Naive B cell (primary cell): ENCODE results near the gene RELL2. TPM values are rescaled to one million over a fixed set of nuclear protein-coding genes. Genes with fewer than 3 reads are reported as not detected.

Experiments used
- ATAC-seq, 2 donors: fragments of 150-1000 bp; cut with Tn5 transposase; 2 replicates each; pipeline ENCODE4 v1.10.0; 2021; ENCODE audit warnings: low read depth in 2 of 2, mild to moderate bottlenecking in 2 of 2, moderate library complexity in 2 of 2
- DNase-seq: peaks from one replicate; pipeline ENCODE4 v3.0.0; 2022
- H3K27ac Mint-ChIP-seq, 6 donors: one replicate each; pipeline ENCODE4 v1.8.0; 2020 to 2022; ENCODE audit warnings: mild to moderate bottlenecking in 6 of 6, mixed read lengths in 6 of 6, moderate library complexity in 5 of 6, inconsistent platforms in 2 of 6
- H3K27me3 Mint-ChIP-seq, 3 donors: one replicate each; pipeline ENCODE4 v1.8.0; 2021 to 2022; ENCODE audit warnings: mixed read lengths in 3 of 3, mild to moderate bottlenecking in 1 of 3
- H3K36me3 Mint-ChIP-seq, 2 donors: one replicate each; pipeline ENCODE4 v1.8.0; 2020 to 2022; ENCODE audit warnings: mixed read lengths in 2 of 2, inconsistent platforms in 1 of 2, mild to moderate bottlenecking in 1 of 2
- H3K4me1 Mint-ChIP-seq, 3 donors: one replicate each; pipeline ENCODE4 v1.8.0; 2020 to 2022; ENCODE audit warnings: mixed read lengths in 3 of 3, inconsistent platforms in 1 of 3, mild to moderate bottlenecking in 1 of 3, moderate library complexity in 1 of 3
- H3K4me3 Mint-ChIP-seq, 8 donors: one replicate each; pipeline ENCODE4 v1.8.0; 2020 to 2022; ENCODE audit warnings: mild to moderate bottlenecking in 8 of 8, mixed read lengths in 8 of 8, moderate library complexity in 8 of 8, inconsistent platforms in 2 of 8
- H3K9me3 Mint-ChIP-seq, 7 donors: one replicate each; pipeline ENCODE4 v1.8.0; 2020 to 2022; ENCODE audit warnings: mixed read lengths in 7 of 7, mild to moderate bottlenecking in 5 of 7, inconsistent platforms in 2 of 7, moderate library complexity in 1 of 7
- polyA plus RNA-seq, 6 donors: library from polyadenylated mRNA; unstranded; fragments of 300-500 nt; fragmentation: Illumina TruSeq; gene quantifications; one replicate each; pipeline ENCODE4 v1.2.3, GENCODE V29; 2021; ENCODE audit warnings: low read depth in 6 of 6

The RELL2 gene
- polyA plus RNA-seq, 6 donors from 2014 or later: 1.3 to 3.8 (median 2.3) TPM

DNA sequence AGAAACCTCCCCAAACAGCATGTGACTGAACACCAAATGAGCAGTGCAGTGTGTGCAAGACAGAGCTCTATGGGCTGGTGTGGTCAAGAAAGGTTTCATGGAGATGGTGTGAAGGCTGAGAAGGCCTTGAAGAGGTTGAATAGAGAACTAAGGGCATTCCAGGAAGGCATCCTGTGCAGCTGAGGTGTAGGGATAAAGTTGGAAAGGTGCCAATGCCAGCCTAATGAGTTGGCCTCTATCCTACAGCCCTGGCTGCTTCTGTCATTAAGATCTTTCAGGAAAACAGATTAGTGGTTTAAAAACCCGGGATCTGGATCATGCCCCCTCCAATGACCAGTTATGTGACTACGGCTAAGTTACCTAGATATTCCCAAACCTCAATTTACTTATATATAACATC lies 4.1 kb upstream of the RELL2 start:
- no peak overlapping the region for H3K4me3 Mint-ChIP-seq
- no peaks in the 10 kb centered on the region for H3K27me3 Mint-ChIP-seq
- DNase-seq (no peak), ATAC-seq (no peak)
- H3K27ac Mint-ChIP-seq: no peak overlapping the region
- H3K4me1 Mint-ChIP-seq: peaks cover 28 to 33% (median 32%) of the 10 kb centered on the region in 3 donors
- peaks cover 0 to 23% of the 10 kb centered on the region in 2 donors for H3K36me3 Mint-ChIP-seq
- no peaks in the 10 kb centered on the region for H3K9me3 Mint-ChIP-seq

DNA sequence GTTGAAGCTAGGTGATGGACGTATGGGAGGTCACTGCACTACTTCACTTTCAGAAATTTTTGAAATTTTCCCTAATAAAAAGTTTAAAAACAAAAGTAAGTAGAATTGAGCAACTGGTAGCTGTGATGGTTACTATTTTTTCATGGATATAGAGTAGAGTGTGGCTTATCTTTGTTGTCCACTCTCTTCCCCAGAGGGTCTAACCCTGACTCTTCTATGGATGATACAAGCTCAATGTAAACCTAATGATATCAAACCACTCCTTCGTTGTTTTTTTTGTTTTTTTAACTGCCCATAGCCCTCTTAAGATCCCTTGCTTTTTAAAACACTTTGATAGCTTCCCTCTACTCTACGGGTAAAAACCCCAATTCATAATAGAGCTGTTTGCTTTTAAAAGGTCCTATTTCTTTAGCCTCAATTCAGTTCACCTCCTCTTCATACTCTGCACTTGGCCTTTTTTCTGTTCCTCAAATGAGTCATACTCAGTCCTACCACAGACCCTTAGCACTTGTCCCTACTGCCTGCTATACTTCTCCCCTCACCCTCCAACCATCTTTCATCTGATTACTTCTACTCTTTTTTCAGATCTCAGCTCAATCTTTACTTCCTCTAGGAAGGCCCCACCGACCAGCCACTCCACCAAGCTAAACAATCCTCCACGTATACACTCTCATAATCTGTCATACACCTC lies 2.8 kb upstream of the RELL2 start:
- peak overlapping the region in 3 of 6 donors; percentile 71 to 89 (median 84) for H3K27ac Mint-ChIP-seq
- no peak for DNase-seq

DNA sequence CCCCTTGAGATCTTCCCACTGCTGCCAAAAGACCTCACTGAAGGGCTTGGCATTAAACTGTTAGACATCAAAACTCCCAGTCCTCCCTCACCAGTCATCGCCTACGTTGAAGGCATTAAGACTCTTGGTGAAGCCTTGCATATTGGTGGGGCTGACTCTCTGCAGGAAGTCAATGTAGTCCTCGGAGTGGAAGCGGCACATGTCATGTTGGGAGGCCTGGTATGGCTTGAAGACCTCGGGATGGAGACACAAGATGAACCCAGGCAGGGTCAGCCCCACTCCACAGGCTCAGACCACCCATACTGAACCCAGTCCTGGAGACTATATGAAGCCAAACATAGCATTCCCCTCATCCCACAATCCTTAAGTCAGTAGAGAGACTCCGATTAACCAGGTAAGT lies 2.1 kb upstream of the RELL2 start:
- Mint-ChIP-seq H3K27me3 (no peaks in the 10 kb centered on the region), H3K9me3 (no peaks in the 10 kb centered on the region), H3K4me1 (peaks cover 30 to 40% (median 39%) of the 10 kb centered on the region in 3 donors), H3K27ac (peak overlapping the region in 3 of 6 donors; percentile 49 to 85 (median 50)), H3K36me3 (peaks cover 0 to 5% of the 10 kb centered on the region in 2 donors), H3K4me3 (peak overlapping the region in 6 of 8 donors; percentile 6 to 96 (median 81))
- DNase-seq (no peak), ATAC-seq (no peak)

More for the DNA sequence above, 2.8 kb upstream of the RELL2 start:
- Mint-ChIP-seq H3K36me3 (peaks cover 0 to 12% of the 10 kb centered on the region in 2 donors), H3K4me3 (peak overlapping the region in 3 of 8 donors; percentile 3 to 93 (median 7)), H3K27me3 (no peaks in the 10 kb centered on the region), H3K9me3 (no peaks in the 10 kb centered on the region), H3K4me1 (peaks cover 31 to 40% (median 39%) of the 10 kb centered on the region in 3 donors)
- no peak for ATAC-seq

DNA sequence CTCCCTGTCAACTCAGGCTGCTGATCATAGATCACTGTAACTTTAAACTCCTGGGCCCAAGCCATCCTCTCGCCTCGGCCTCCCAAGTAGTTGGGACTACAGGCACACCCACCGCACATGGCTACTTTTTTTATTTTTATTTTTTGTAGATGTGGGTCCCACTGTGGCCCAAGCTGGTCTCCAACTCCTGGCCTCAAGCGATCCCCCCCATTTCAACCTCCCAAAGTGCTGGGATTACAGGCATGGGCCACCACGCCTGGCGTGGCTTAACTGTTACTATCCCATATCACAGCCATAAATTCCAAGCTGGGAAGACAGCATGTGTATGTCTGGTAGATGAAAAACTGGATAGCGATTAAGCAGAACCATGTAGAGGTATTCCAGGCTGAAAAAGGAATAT lies 1.2 kb upstream of the RELL2 start:
- ATAC-seq: no peak
- H3K4me1 Mint-ChIP-seq: peaks cover 27 to 40% (median 39%) of the 10 kb centered on the region in 3 donors
- H3K27me3 Mint-ChIP-seq: no peaks in the 10 kb centered on the region

GRCh38 chr5:141636106-141636412 lies 738 bp upstream of the RELL2 start:
- Mint-ChIP-seq H3K9me3 (no peaks in the 10 kb centered on the region), H3K27me3 (no peaks in the 10 kb centered on the region), H3K4me3 (peak overlapping the region; percentile 84 to 96 (median 93)), H3K27ac (peak overlapping the region; percentile 41 to 91 (median 76)), H3K36me3 (no peaks in the 10 kb centered on the region), H3K4me1 (peaks cover 27 to 40% (median 39%) of the 10 kb centered on the region in 3 donors)
- DNase-seq: no peak
- ATAC-seq: no peak

More for the DNA sequence above, 1.2 kb upstream of the RELL2 start:
- H3K9me3 Mint-ChIP-seq: no peaks in the 10 kb centered on the region
- peak overlapping the region in 4 of 6 donors; percentile 20 to 91 (median 60) for H3K27ac Mint-ChIP-seq
- H3K36me3 Mint-ChIP-seq: no peaks in the 10 kb centered on the region
- H3K4me3 Mint-ChIP-seq: peak overlapping the region; percentile 84 to 96 (median 93)
- DNase-seq: no peak

- Mint-ChIP-seq H3K4me3 (peak overlapping the region; percentile 84 to 93 (median 90)), H3K4me1 (peaks cover 27 to 40% (median 39%) of the 10 kb centered on the region in 3 donors)
- peak; percentile 48 for DNase-seq
Measured at GRCh38 chr5:141637123-141637766, 448 bp downstream of the RELL2 start.

GRCh38 chr5:141637767-141638419 lies 1.1 kb downstream of the RELL2 start:
- peak; percentile 60 to 61 for ATAC-seq
- Mint-ChIP-seq H3K4me3 (peak overlapping the region; percentile 84 to 93 (median 90)), H3K27me3 (no peaks in the 10 kb centered on the region), H3K9me3 (no peaks in the 10 kb centered on the region), H3K4me1 (peaks cover 27 to 39% (median 35%) of the 10 kb centered on the region in 3 donors), H3K36me3 (no peaks in the 10 kb centered on the region), H3K27ac (peak overlapping the region in 4 of 6 donors; percentile 2 to 91 (median 79))
- DNase-seq: peak; percentile 62

More at GRCh38 chr5:141637123-141637766, 448 bp downstream of the RELL2 start:
- Mint-ChIP-seq H3K27me3 (no peaks in the 10 kb centered on the region), H3K27ac (peak overlapping the region in 5 of 6 donors; percentile 38 to 86 (median 66)), H3K9me3 (no peaks in the 10 kb centered on the region), H3K36me3 (no peaks in the 10 kb centered on the region)
- peak; percentile 43 for ATAC-seq

- H3K36me3 Mint-ChIP-seq: no peaks in the 10 kb centered on the region
- peak overlapping the region in 7 of 8 donors; percentile 23 to 93 (median 89) for H3K4me3 Mint-ChIP-seq
- peak overlapping the region in 1 of 6 donors; percentile 75 for H3K27ac Mint-ChIP-seq
- peaks cover 27 to 39% (median 33%) of the 10 kb centered on the region in 3 donors for H3K4me1 Mint-ChIP-seq
- H3K27me3 Mint-ChIP-seq: no peaks in the 10 kb centered on the region
- DNase-seq (no peak), ATAC-seq (no peak)
- H3K9me3 Mint-ChIP-seq: no peaks in the 10 kb centered on the region
Measured at GRCh38 chr5:141638771-141639170, 2.0 kb downstream of the RELL2 start.

DNA sequence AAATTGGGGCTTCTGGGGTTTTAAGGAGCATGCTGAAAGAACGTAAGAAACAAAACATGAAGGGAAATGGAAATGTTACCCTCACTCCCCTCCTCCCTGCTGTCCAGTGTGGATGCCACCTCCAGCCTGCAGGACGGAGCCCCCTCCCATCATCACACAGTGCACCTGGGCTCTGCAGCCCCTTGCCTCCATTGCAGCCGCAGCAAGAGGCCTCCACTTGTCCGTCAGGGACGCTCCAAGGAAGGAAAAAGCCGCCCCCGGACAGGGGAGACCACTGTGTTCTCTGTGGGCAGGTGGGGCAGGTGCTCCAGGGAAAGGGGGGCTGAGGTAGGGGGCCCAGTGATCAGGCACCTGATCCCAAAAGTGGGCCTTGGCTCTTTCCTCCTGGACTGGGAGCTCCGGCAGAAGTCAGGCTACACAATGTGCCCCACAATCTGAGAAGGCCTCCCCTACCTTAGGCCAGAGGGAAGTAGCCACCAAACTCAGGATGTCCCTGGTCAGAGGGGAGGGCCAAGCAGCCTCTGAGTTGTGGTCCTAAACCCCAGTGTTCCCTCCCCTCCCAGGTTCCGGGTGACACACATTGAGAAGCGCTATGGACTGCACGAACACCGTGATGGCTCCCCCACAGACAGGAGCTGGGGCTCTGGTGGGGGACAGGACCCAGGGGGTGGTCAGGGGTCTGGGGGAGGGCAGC lies 2.7 kb downstream of the RELL2 start:
- ATAC-seq: no peak
- Mint-ChIP-seq H3K9me3 (no peaks in the 10 kb centered on the region), H3K27ac (peak overlapping the region in 2 of 6 donors; percentile 29 to 75), H3K4me3 (peak overlapping the region in 3 of 8 donors; percentile 35 to 93 (median 69)), H3K27me3 (no peaks in the 10 kb centered on the region), H3K4me1 (peaks cover 21 to 32% (median 26%) of the 10 kb centered on the region in 3 donors), H3K36me3 (peaks cover 0 to 2% of the 10 kb centered on the region in 2 donors)
- no peak for DNase-seq

DNA sequence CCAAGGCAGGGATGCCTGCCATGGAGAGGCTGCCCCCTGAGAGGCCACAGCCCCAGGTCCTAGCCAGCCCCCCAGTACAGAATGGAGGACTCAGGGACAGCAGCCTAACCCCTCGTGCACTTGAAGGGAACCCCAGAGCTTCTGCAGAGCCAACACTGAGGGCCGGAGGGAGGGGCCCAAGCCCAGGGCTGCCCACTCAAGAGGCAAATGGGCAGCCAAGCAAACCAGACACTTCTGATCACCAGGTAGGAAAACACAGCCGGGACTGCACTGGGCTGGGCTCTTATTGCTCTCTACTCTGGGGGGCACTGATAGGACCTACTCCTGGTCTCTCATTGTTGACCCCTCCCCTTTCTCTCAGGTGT lies 3.2 kb downstream of the RELL2 start:
- no peak for DNase-seq
- no peaks in the 10 kb centered on the region for H3K9me3 Mint-ChIP-seq
- H3K27ac Mint-ChIP-seq: no peak overlapping the region
- H3K4me1 Mint-ChIP-seq: peaks cover 21 to 27% (median 21%) of the 10 kb centered on the region in 3 donors
- H3K36me3 Mint-ChIP-seq: peaks cover 0 to 7% of the 10 kb centered on the region in 2 donors
- H3K27me3 Mint-ChIP-seq: no peaks in the 10 kb centered on the region
- H3K4me3 Mint-ChIP-seq: peak overlapping the region in 1 of 8 donors; percentile 57
- no peak for ATAC-seq

DNA sequence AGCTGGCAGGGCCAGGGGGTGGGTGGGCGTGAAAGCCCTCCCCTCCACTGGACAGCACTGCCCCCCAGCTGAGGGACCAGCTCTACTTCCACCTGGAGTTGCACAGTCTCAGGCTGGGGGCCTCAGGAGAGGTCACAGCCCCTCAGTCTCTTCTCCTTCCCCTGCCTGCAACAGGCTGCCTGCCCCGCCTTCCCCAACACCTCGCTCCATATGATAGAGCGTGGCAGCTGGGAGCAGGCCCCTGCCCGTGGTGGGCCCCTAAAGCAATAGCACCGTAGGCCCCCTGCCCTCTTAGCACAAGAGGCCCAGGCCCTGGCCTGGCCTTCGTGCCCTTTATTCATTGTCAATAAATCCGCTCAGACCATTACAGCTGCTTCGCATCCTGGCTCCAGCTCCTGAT lies 3.9 kb downstream of the RELL2 start:
- DNase-seq (no peak), ATAC-seq (no peak)
- peak overlapping the region in 1 of 8 donors; percentile 57 for H3K4me3 Mint-ChIP-seq
- H3K27me3 Mint-ChIP-seq: no peaks in the 10 kb centered on the region
- peak overlapping the region in 1 of 6 donors; percentile 85 for H3K27ac Mint-ChIP-seq
- peaks cover 14 to 21% (median 17%) of the 10 kb centered on the region in 3 donors for H3K4me1 Mint-ChIP-seq
- peaks cover 0 to 10% of the 10 kb centered on the region in 2 donors for H3K36me3 Mint-ChIP-seq
- no peaks in the 10 kb centered on the region for H3K9me3 Mint-ChIP-seq

DNA sequence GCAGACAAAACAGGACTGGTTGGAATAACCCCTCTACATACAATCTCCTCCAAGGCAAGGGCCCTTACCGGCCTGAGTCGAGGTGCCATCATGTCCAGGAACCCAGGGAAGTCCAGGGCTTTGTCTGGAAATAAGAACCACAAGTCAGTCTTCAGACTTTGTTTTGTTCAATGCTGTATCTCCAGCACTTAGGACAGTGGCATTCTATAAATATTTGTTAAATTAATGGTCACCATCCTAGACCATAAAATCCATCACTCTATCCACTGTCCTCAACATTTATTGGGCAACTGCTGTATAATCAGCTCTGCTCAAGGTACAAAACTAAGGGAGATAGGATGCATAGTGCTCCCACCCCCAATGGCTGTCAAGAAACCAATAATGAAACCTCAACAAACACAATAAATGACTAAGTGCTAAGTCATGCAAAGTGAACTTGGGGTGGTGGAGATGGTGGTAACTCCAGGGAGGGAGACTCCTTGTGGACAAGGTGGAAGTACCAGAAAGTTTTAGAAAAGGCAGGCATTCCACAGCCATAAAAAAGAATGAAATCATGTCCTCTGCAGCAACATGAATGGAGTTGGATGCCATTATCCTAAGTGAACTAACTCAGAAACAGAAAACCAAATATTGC lies 5.0 kb downstream of the RELL2 start:
- H3K27ac Mint-ChIP-seq: no peak overlapping the region
- H3K36me3 Mint-ChIP-seq: peaks cover 8 to 20% of the 10 kb centered on the region in 2 donors
- no peaks in the 10 kb centered on the region for H3K27me3 Mint-ChIP-seq
- H3K4me1 Mint-ChIP-seq: peaks cover 7 to 14% (median 14%) of the 10 kb centered on the region in 3 donors
- DNase-seq (no peak), ATAC-seq (no peak)
- peak overlapping the region in 1 of 8 donors; percentile 57 for H3K4me3 Mint-ChIP-seq
- H3K9me3 Mint-ChIP-seq: no peaks in the 10 kb centered on the region
